Fibroblast of the conjunctiva (primary cell): Measurements from ENCODE around the gene CRYBB1.

Experiments used
- DNase-seq: peaks from one replicate; pipeline ENCODE4 v3.0.0-alpha.2; 2010; ENCODE audit warnings: low read depth

Gene CRYBB1

GRCh38 chr22:26604368-26604767, 13.5 kb downstream of the CRYBB1 start:
- no peak for DNase-seq

GRCh38 chr22:26602127-26602526, 15.7 kb downstream of the CRYBB1 start:
- no peak for DNase-seq

GRCh38 chr22:26601726-26602125, 16.1 kb downstream of the CRYBB1 start:
- DNase-seq, result no peak

GRCh38 chr22:26599505-26599904, 18.3 kb downstream of the CRYBB1 start:
- no peak for DNase-seq

- DNase-seq, result no peak
Measured at GRCh38 chr22:26597480-26597879, 20.3 kb downstream of the CRYBB1 start.

GRCh38 chr22:26597026-26597425, 20.8 kb downstream of the CRYBB1 start:
- no peak for DNase-seq

GRCh38 chr22:26593763-26594162, 24.1 kb downstream of the CRYBB1 start:
- no peak for DNase-seq

- no peak for DNase-seq
Measured at GRCh38 chr22:26592421-26592891, 25.4 kb downstream of the CRYBB1 start.

- peak; percentile 32 for DNase-seq
Measured at GRCh38 chr22:26589845-26590736, 27.7 kb downstream of the CRYBB1 start, which contains the start of gene TPST2. Gene TPST2, minus strand, starts transcription at chr22:26590132. Its CDS starts 48,502 bp downstream, at chr22:26541630.

- DNase-seq, result no peak
Measured at GRCh38 chr22:26589367-26589844, 28.4 kb downstream of the CRYBB1 start.

GRCh38 chr22:26588729-26589366, 29.0 kb downstream of the CRYBB1 start:
- DNase-seq, result no peak

GRCh38 chr22:26587991-26588613, 29.7 kb downstream of the CRYBB1 start:
- no peak for DNase-seq

- DNase-seq, result no peak
Measured at GRCh38 chr22:26586556-26587325, 31.1 kb downstream of the CRYBB1 start.

- peak; percentile 24 for DNase-seq
Measured at GRCh38 chr22:26585104-26585790, 32.6 kb downstream of the CRYBB1 start.

GRCh38 chr22:26584010-26584409, 33.8 kb downstream of the CRYBB1 start:
- no peak for DNase-seq

GRCh38 chr22:26581633-26582168, 36.1 kb downstream of the CRYBB1 start:
- no peak for DNase-seq

GRCh38 chr22:26581026-26581425, 36.8 kb downstream of the CRYBB1 start:
- no peak for DNase-seq

- no peak for DNase-seq
Measured at GRCh38 chr22:26580240-26580962, 37.4 kb downstream of the CRYBB1 start.

- DNase-seq, result no peak
Measured at GRCh38 chr22:26579331-26579886, 38.4 kb downstream of the CRYBB1 start.

GRCh38 chr22:26577081-26577480, 40.7 kb downstream of the CRYBB1 start:
- DNase-seq, result no peak
